Keratinocyte (primary cell): ENCODE data around the gene NSMCE1. TPM values are rescaled to one million over a fixed set of nuclear protein-coding genes. Genes with fewer than 3 reads are reported as not detected.

Experiments used
- DNase-seq: peaks from one replicate; pipeline ENCODE4 v3.0.0-alpha.2; 2011; ENCODE audit warnings: low read depth, missing footprints, low spot score
- FAIRE-seq: peaks from 2 replicates; lab custom pipeline; 2011; peaks lifted over from hg19 to GRCh38; lab: Jason Lieb, UNC
- H2AFZ ChIP-seq: 2 replicates; pipeline ENCODE4 v1.6.0; 2012; ENCODE audit warnings: low read length, control low read depth, inconsistent platforms; ENCODE audit not compliant: control insufficient read depth
- H3K27ac ChIP-seq: 2 replicates; pipeline ENCODE4 v1.5.1; 2011; ENCODE audit warnings: low read length; ENCODE audit not compliant: control insufficient read depth, insufficient read depth
- H3K27me3 ChIP-seq: 3 replicates; pipeline ENCODE4 v1.6.0; 2011; ENCODE audit warnings: low read length; ENCODE audit not compliant: control insufficient read depth, insufficient read depth; ENCODE audit errors: extremely low read depth
- H3K36me3 ChIP-seq, 2 experiments: 2 replicates in 1 of 2; 3 replicates in 1 of 2; pipeline ENCODE4 v1.5.1; 2011; ENCODE audit warnings: low read length in 2 of 2, mild to moderate bottlenecking in 1 of 2; ENCODE audit not compliant: control insufficient read depth in 2 of 2, insufficient read depth in 2 of 2; ENCODE audit errors: extremely low read depth in 1 of 2
- H3K4me1 ChIP-seq: 3 replicates; pipeline ENCODE4 v1.5.1; 2011; ENCODE audit warnings: low read length; ENCODE audit not compliant: control insufficient read depth, insufficient read depth; ENCODE audit errors: extremely low read depth
- H3K4me2 ChIP-seq: 3 replicates; pipeline ENCODE4 v1.6.0; 2011; ENCODE audit warnings: low read depth, low read length; ENCODE audit not compliant: control insufficient read depth, insufficient read depth; ENCODE audit errors: extremely low read depth
- H3K4me3 ChIP-seq, 3 experiments: fragments of 200-600 bp in 1 of 3; sonication (generic) in 1 of 3; 2 replicates in 2 of 3; 3 replicates in 1 of 3; pipeline ENCODE4 v1.5.1; 2011 to 2016; ENCODE audit warnings: low read length in 3 of 3, mild to moderate bottlenecking in 3 of 3, control low read depth in 2 of 3, inconsistent platforms in 1 of 3, low read depth in 1 of 3, mixed read lengths in 1 of 3, mixed run types in 1 of 3, moderate library complexity in 1 of 3; ENCODE audit not compliant: control insufficient read depth in 2 of 3, insufficient read depth in 2 of 3; ENCODE audit errors: extremely low read depth in 1 of 3
- H3K79me2 ChIP-seq: 2 replicates; pipeline ENCODE4 v1.6.0; 2012; ENCODE audit warnings: low read length; ENCODE audit not compliant: control insufficient read depth, insufficient read depth
- H3K9ac ChIP-seq: 3 replicates; pipeline ENCODE4 v1.6.0; 2011; ENCODE audit warnings: low read length; ENCODE audit not compliant: control insufficient read depth, insufficient read depth; ENCODE audit errors: extremely low read depth
- H3K9me1 ChIP-seq: 3 replicates; pipeline ENCODE4 v1.6.0; 2011; ENCODE audit warnings: low read length; ENCODE audit not compliant: control insufficient read depth, insufficient read depth; ENCODE audit errors: extremely low read depth
- H3K9me3 ChIP-seq: 2 replicates; pipeline ENCODE4 v1.5.1; 2012; ENCODE audit warnings: low read depth, low read length; ENCODE audit not compliant: control insufficient read depth
- H4K20me1 ChIP-seq: 3 replicates; pipeline ENCODE4 v1.6.0; 2011; ENCODE audit warnings: low read length; ENCODE audit not compliant: control insufficient read depth, insufficient read depth; ENCODE audit errors: extremely low read depth
- EZH2 ChIP-seq: IDR thresholded peaks from one replicate; pipeline ENCODE4 v1.6.1; 2012; ENCODE audit warnings: inconsistent platforms, mild to moderate bottlenecking, low read length, moderate library complexity
- dilution Hi-C: fragments of 300-500 bp; cut with MboI; formaldehyde crosslinking; loops from one replicate; pipeline ENCODE4 v1.7.0; 2020; ENCODE audit warnings: low sequenced_read_pairs; ENCODE audit not compliant: extremely low pct_ligation_motif_present
- polyA plus RNA-seq, 5 experiments: library from polyadenylated mRNA; depleted of rRNA in 3 of 5; stranded (reverse) in 3 of 5; stranded (forward) in 1 of 5; unstranded in 1 of 5; fragments of >200 nt; gene quantifications; 1 replicate in 1 of 5; 2 replicates in 3 of 5; 3 replicates in 1 of 5; pipeline versions ENCODE4 v1.2.1 to v1.2.3, GENCODE V29; 2011 to 2012; ENCODE audit warnings: missing spikeins in 2 of 5, low read depth in 1 of 5, low replicate concordance in 1 of 5
- TF ChIP-seq, protein P1 (sequence below), 3 experiments: IDR thresholded peaks in 1 of 3; conservative IDR thresholded peaks in 1 of 3; optimal IDR thresholded peaks in 1 of 3; 2 replicates in 2 of 3; 3 replicates in 1 of 3; pipeline versions ENCODE3 to v1.5.1; 2011; ENCODE audit warnings: low read length in 3 of 3, mild to moderate bottlenecking in 3 of 3, moderate library complexity in 2 of 3, control low read depth in 1 of 3, inconsistent platforms in 1 of 3; ENCODE audit not compliant: insufficient read depth in 2 of 3; ENCODE audit errors: extremely low read depth in 1 of 3

NSMCE1 gene
- polyA plus RNA-seq, 1 donor (not counting 4 experiments of a cell fraction or from before 2014, with no cell fraction given) = 55.9 TPM

DNA sequence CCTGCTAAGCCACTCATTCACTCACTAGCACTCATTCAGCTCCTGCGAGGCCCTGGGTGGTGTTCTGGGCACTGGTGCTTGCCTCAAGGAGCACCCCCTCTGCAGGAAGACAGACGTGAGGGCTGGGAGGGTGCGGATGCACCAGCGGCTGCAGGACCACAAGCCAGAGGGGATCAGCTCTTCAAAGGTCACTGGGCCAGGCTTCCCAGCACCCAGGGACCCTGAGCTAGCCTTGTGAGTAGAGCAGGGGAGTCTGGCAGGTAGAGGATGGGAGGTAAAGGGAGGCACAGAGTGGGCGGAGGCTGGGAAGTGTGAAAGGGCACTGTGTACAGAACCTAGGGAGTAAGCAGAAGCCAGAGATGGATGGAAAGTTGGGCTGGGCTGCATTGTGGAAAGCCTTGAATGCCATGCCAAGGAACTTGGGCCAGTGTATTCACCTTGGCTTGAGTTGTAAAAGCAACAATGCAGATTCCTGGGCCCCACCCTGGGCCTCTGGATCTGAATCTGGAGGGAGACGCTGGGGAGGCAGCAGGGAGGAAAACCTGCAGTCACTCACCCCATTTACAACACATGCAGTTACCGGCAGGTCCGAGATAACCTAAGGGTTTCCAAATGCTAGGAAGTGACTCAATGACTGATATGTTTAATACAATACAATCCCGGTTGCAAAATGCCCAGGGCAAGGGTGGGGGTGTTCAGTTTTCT, 46.9 kb upstream of the NSMCE1 start:
- TF ChIP-seq, protein P1, sequence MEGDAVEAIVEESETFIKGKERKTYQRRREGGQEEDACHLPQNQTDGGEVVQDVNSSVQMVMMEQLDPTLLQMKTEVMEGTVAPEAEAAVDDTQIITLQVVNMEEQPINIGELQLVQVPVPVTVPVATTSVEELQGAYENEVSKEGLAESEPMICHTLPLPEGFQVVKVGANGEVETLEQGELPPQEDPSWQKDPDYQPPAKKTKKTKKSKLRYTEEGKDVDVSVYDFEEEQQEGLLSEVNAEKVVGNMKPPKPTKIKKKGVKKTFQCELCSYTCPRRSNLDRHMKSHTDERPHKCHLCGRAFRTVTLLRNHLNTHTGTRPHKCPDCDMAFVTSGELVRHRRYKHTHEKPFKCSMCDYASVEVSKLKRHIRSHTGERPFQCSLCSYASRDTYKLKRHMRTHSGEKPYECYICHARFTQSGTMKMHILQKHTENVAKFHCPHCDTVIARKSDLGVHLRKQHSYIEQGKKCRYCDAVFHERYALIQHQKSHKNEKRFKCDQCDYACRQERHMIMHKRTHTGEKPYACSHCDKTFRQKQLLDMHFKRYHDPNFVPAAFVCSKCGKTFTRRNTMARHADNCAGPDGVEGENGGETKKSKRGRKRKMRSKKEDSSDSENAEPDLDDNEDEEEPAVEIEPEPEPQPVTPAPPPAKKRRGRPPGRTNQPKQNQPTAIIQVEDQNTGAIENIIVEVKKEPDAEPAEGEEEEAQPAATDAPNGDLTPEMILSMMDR (optimal IDR thresholded peaks at IDR 0.05 in 1 of 3, IDR thresholded peaks at IDR 0.05 in 1 of 3, conservative IDR thresholded peaks at IDR 0.05 in 1 of 3; ENCODE audit: extremely low read depth in 1 of 3, insufficient read depth in 2 of 3, low read length in 3 of 3) = peak in 2 of 3 experiments; percentile 24 to 30
- no peak for TF ChIP-seq EZH2
- H3K79me2 ChIP-seq = peaks cover 34% of the 10 kb centered on the region
- no peaks in the 10 kb centered on the region for H4K20me1 ChIP-seq
- H3K4me1 ChIP-seq = peaks cover 56% of the 10 kb centered on the region
- no peaks in the 10 kb centered on the region for H3K9me3 ChIP-seq
- no peaks in the 10 kb centered on the region for H3K27me3 ChIP-seq
- H3K9me1 ChIP-seq = peaks cover 3% of the 10 kb centered on the region
- dilution Hi-C loops = no loop called here
- peak overlapping the region; percentile 96 for H3K9ac ChIP-seq
- peaks cover 0 to 8% of the 10 kb centered on the region in 2 experiments for H3K36me3 ChIP-seq
- H2AFZ ChIP-seq = no peak overlapping the region
- H3K27ac ChIP-seq = peak overlapping the region; percentile 90
- H3K4me2 ChIP-seq = peak overlapping the region; percentile 96
- H3K4me3 ChIP-seq = peak overlapping the region; percentile 80 to 97 (median 91)
- DNase-seq (peak; percentile 77), FAIRE-seq (peak; percentile 90)

- Histone ChIP-seq H3K4me1 (peaks cover 51% of the 10 kb centered on the region), H2AFZ (no peak overlapping the region), H3K9ac (peak overlapping the region; percentile 96), H3K79me2 (peaks cover 29% of the 10 kb centered on the region), H3K9me1 (peaks cover 3% of the 10 kb centered on the region), H3K27me3 (no peaks in the 10 kb centered on the region), H4K20me1 (no peaks in the 10 kb centered on the region), H3K4me2 (peak overlapping the region; percentile 96), H3K9me3 (no peaks in the 10 kb centered on the region), H3K36me3 (peaks cover 0 to 8% of the 10 kb centered on the region in 2 experiments), H3K4me3 (peak overlapping the region; percentile 80 to 97 (median 91)), H3K27ac (peak overlapping the region; percentile 90)
- dilution Hi-C loops = no loop called here
- FAIRE-seq (no peak), DNase-seq (no peak)
- TF ChIP-seq EZH2 = no peak
- TF ChIP-seq, protein P1 (optimal IDR thresholded peaks at IDR 0.05 in 1 of 3, IDR thresholded peaks at IDR 0.05 in 1 of 3, conservative IDR thresholded peaks at IDR 0.05 in 1 of 3; ENCODE audit: extremely low read depth in 1 of 3, insufficient read depth in 2 of 3, low read length in 3 of 3) = no peak
These were observed 46.4 kb upstream of the NSMCE1 start for GRCh38 chr16:27314986-27315332.
